RPMI7951 (cell line): ENCODE measurements around the gene PTAFR. TPM values are rescaled to one million over a fixed set of nuclear protein-coding genes. Genes with fewer than 3 reads are reported as not detected.

ENCODE experiments used
- DNase-seq: peaks from one replicate; pipeline ENCODE4 v3.0.0-alpha.2; 2012; ENCODE audit warnings: low read depth
- total RNA-seq: library from RNA; depleted of rRNA; stranded (reverse); fragments of >200 nt; shearing (Covaris generic); gene quantifications from 2 replicates; pipeline ENCODE4 v1.2.3, GENCODE V29; 2014; rRNA removed

Gene PTAFR
- total RNA-seq, 1 experiment from 2014 or later = 0.12 TPM

DNA sequence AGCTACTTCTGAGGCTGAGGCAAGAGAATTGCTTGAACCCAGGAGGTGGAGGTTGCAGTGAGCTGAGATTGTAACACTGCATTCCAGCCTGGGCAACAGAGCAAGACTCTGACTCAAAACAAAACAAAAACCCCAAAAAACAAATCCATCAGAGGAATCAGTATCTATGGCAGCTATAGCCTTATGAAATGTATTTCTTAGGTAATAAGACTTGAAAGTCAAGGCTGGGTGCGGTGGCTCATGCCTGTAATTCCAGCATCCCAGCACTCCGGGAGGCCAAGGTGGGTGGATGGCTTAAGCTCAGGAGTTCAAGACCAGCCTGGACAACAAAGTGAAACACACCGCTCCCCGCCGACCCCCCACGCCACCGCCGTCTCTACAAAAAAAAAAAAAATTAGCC, 56.9 kb downstream of the PTAFR start:
- DNase-seq = no peak

DNA sequence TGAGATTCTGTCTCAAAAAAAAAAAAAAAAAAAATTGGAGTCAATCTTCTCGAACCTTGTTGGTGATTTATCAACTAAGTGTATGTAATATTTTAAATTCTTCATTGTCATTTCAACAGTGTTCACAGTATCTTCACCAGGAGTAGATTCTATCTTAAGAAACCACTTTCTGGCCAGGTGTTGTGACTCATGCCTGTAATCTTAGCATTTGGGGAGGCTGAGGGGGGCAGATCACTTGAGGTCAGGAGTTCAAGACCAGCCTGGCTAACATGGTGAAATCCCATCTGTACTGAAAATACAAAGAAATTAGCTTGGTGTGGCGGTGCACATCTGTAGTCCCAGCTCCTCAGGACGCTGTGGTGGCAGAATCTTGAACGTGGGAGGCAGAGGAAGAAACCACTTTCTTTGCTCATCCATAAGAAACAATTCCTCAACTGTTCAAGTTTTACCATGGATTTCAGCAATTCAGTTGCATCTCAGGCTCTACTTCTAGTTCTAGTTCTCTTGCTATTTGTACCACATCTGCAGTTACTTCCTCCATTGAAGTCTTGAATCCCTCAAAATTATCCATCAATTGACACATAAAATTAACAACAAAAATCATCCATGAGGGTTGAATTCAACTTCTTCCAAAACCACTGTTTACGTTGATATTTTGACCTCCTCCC, 57.7 kb downstream of the PTAFR start:
- DNase-seq = no peak

DNA sequence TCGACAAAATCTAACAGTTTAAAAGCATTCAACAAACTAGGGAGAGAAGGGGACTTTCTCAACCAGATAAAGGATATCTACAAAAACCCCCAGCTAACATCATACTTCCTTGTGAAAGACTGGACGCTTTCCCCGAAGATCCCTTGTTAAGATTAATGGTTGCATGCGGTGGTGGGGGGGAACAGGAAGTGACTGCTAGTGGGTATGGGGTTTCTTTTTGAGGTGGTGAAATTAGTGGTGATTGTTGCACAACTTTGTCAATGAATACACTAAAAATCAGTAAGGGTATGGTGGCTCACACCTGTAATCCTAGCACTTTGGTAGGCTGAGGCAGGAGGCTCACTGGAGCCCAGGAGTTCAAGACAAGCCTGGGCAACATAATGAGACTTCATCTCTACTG, 61.2 kb downstream of the PTAFR start:
- no peak for DNase-seq

DNA sequence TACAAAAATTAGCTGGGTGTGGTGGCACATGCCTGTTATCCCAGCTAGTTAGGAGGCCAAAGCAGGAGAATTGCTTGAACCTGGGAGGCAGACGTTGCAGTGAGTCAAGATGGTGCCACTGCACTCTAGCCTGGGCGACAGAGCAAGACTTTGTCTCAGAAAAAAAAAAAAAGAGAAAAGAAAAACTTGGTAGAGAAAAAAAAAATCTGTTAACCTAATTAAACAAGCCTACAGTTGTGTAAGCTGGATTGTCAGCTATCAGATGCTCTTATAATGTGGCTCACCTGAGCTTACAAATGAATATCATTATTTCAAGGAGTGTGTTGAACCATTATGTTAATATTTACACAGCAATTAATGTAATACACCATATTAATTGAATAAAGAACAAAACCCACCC, 61.6 kb downstream of the PTAFR start:
- DNase-seq = no peak

DNA sequence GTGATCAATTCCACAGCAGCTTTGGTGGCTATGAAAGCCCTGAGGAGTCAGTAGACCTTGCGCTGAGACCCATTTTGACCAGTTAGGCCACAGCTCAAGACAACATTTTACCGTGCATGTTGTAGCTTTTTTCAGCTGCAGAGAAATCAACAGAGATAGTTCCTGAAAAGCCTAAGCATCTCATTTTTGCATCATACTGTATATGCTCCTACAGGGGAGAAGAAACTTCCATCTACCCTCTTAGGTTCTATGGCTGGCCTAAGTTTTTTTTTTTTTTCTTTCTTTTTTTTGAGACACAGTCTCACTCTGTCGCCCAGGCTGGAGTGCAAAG, 63.3 kb downstream of the PTAFR start:
- no peak for DNase-seq

DNA sequence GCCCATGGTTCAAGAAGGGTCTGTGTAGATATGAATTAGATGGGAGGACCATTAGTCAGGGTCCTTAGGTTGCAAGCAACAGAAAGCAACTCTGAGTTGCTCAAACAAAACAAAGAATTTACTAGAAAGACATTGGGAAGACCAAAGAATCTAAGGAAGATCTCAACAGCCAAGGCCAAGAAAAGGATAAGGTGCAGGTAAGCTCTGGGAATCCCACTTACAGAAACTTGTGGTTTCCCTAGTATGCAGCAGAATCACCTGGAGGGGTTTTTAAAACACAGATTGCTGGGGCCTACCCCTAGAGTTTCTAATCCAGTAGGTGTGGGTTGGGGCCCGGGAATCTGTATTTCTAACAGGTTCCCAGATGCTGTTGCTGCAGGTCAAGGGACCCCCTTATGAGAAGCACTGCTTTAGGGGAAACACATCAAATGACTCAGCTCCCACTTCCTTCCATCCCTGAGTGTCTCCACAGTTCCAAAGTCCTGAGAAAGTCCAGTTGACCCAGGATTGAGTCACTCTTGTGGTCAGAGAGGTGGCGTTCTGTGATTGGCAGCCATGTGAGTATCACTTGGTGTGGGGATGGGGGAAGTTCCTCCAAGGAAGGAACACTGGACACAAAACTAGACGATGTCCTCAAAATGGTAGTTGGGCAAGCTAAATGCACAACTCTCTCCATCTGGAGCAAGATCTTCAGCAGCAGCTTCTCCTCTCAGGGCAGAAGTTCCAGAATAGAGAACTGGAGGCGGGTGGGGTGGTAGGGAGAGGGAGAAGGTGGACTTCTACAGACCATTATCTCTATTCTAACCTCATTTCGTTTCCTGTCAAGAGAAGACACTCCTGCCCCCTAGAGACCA, 63.9 kb downstream of the PTAFR start:
- peak; percentile 96 for DNase-seq

DNA sequence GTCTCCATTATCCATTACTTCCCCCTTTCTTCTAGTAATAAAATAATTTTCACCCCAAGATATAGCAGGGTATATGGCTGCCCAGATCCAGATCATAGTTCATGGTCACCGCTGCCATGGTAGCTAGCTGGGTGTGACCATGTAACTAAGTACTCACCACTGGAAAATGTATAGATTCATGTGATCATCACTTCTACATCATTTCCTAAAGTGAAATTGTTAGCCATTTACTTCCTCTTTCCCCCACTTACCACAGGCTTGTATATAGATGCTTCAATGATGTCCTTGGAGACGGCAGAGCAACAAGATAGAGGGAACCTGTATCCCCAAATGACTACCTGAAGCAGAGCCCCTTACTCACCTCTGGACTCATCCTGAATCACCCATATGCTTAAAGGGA, 65.3 kb downstream of the PTAFR start:
- DNase-seq = no peak

DNA sequence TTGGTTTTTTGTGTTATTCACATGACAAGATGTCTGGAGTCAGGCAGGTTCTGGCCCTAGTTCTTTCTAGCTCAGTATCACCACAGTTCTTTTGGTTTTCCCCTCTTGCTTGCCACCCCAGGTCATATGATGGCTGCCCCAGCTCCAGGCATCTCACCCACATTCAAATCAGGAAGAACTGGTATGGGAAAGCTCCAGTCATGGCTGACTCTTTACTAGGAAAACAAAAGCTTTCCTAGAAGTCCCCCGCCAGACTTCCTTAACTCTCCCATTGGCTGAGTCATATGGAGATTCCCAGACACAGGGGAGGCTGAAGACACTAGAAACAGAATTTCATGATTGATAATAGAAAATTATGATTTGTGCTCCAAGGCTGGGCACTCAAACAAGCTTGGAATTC, 65.9 kb downstream of the PTAFR start:
- DNase-seq = peak; percentile 44

DNA sequence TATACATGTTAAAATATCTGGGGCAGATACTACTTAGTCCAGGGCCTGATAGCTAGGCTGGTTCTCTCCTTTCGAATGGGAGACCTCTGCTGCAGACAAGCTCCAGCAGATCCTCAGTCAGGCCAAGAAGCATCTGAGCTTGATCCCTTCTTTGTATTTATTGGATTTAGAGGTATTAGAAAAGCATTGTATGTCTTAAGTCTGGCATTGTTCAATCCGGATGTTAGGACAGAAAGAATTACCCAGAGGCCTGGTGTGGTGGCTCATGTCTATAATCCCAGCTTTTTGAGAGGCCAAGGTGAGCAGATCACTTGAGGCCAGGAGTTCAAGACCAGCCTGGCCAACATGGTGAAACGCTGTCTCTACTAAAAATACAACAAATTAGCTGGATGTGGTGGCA, 66.9 kb downstream of the PTAFR start:
- no peak for DNase-seq

DNA sequence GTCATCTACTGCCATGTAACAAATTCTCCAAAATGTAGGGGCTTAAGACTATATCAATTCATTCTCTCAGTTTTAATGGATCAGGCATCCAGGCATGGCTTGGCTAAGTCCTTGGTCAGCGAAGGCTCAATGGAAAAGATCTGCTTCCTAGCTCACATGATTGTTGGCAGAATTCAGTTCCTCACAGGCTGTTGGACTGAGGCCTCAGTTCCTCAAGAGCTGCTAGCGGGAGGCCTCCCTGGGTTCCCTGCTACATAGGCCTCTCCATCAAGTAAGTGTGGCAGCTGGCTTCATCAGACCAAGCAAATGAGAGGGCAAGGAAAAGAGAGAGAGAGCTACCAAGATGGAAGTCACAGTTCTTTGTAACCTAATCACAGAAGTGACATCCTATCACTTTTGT, 68.5 kb downstream of the PTAFR start:
- DNase-seq = no peak

DNA sequence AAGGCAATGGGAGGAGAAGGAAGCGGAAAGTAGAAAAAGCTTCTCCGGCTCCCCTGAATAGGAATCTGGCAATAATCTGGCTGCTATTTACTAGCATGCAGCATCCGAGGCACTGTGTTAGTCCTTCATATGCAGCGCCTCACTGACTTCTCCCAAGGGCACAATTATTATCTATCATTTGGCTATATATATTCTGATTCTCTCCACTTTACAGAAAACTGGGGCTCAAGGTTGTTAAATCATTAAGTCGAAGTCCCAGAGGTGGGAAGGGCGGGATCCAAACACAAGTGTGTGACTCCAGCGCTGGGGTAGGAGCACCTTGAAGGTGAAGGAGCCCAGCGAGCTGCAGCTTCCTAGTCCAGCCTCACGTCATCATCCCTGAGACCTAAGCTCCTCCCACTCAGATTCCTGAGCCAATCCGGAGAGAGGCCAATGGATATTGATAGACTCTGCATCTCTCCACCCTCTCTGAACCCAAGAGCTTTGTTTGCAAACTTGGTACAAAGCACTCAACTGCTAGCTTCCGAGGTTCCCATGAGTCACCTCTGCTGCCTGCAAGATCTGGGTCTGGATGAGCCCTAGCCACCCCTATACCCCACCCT, 71.5 kb downstream of the PTAFR start:
- peak; percentile 53 for DNase-seq

DNA sequence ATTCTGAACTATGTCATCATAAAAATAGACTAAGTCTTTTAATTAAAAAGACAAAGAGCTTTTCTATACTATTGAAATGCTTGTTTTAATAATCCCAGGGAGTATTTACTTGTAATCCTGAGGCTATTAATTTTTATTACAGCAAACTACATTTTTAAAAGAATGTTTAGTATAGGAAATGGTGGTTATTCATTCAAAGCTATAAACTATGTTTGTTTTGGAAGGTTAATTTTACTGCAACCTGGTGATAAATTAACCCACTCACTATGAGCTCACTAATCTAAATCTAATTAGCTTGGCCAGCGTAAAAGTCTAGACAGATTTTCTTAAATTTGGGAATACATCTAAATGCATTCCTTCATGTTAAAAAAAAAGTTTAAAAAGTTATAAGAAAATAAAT, 74.3 kb downstream of the PTAFR start:
- no peak for DNase-seq

DNA sequence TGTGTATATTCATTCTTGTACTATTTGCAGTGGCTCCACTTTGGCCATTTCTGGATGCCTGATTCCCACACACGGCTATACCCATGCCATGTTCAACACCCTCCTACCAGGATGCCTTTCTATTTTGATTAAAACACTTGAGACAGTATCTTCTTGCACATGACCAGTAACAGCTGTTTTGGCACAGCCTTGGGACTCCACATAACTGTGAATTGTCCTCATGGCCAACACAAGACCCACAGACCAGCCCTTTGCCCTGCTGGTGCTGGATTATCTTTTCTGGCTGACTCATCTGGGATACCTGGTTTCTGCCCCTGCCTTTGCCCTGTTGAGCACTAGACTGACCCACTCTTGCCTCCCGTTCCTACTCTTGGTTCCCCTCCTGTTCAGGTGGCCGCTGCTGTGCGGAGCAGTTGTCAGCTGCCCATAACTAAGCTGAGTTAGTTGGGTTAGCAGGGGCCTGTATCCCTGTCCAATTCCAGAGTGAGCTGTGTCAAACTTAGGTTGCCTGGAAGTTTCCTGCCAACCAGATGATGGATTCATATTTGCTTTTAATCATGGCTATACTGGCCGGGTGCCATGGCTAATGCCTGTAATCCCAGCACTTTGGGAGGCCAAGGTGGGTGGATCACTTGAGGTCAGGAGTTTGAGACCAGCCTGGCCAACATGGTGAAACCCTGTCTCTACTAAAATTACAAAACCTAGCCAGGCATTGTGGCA, 77.3 kb downstream of the PTAFR start:
- no peak for DNase-seq

Other genes starting within 250 kb of the PTAFR start
- gene SMPDL3B, start 241.7 kb downstream of the PTAFR start, total RNA-seq = not detected in 2 replicates
- gene XKR8, start 216.7 kb downstream of the PTAFR start, total RNA-seq = 0.68 and 0.72 TPM in 2 replicates
- 18.7 and 20.1 TPM in 2 replicates for gene EYA3, start 88.1 kb downstream of the PTAFR start, total RNA-seq
- 108 and 132 TPM in 2 replicates for gene DNAJC8, start 56.3 kb upstream of the PTAFR start, total RNA-seq
- gene ATP5IF1, start 59.4 kb upstream of the PTAFR start, total RNA-seq = 353 and 365 TPM in 2 replicates
- 5.3 and 6.8 TPM in 2 replicates for gene SESN2, start 82.8 kb upstream of the PTAFR start, total RNA-seq
- gene MED18, start 152.3 kb upstream of the PTAFR start, total RNA-seq = 19.2 and 19.8 TPM in 2 replicates
- gene PHACTR4, start 193.1 kb upstream of the PTAFR start, total RNA-seq = 9.2 and 16.9 TPM in 2 replicates